Stimulated activated CD8-positive, alpha-beta memory T cell treated with anti-CD3 and anti-CD28 coated beads, Interleukin-12 subunit alpha, Interleukin-12 subunit beta, amount 100 ng/mL, for 24 hours (primary cell): ENCODE data around the gene HDAC5.
"Not testable (repeated sequence)": the region's sequence is repeated elsewhere in the genome, so short reads cannot be mapped to it uniquely, and the experiment has no call there.

ENCODE experiments used
- DNase-seq: peaks from one replicate; pipeline ENCODE4 v3.0.0-alpha.2; 2020; ENCODE audit errors: extremely low read depth

The HDAC5 gene

DNA sequence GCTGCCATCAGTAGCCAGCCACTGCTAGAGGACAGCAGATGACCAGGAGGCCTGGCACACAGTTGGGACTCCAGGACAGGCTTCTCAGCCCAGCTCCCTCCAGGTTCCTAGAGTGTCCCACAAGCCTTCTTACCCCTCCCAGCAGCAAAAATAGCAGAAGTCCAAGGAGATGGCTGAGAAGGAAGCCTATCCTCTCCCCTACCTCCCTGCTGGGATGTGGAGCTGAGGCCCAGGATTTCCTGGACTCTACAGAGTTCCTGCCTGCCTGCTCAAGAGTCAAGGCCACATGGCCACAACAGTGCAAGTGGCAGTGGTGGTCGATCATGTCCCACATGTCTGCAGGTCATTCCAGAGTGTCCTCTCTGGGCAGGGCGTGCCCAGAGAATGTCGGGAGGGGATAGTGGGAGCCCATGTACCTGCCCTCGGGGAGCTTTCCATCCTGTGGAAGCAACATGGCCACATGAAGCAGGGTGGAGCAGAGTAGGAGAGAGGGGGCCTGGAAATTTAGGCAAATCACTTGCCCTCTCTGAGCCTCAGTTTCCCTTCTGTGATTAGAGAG, 10.6 kb upstream of the HDAC5 start:
- DNase-seq = no peak

GRCh38 chr17:44132275-44132821, 8.9 kb upstream of the HDAC5 start:
- DNase-seq = no peak

GRCh38 chr17:44131372-44131771, 7.9 kb upstream of the HDAC5 start:
- not testable (repeated sequence) for DNase-seq

GRCh38 chr17:44130693-44131349, 7.4 kb upstream of the HDAC5 start:
- DNase-seq = no peak

DNA sequence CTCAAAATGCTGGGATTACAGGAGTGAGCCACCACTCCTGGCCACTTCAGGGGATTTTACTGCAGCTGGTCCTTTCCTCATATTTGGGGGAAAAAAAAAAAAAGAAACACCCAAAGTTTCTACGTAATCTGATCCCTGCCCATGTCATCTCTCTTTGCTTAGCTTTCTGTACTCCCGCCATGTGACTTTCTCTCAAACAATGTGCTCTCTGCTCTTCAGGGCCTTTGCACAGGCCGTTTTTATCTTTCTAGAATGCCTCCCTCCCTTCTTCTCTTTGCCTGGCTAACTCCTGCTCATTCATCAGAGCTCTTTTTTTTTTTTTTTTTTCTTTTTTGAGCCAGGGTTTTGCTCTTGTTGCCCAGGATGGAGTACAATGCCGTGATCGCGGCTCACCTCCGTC, 4.9 kb upstream of the HDAC5 start:
- no peak for DNase-seq

DNA sequence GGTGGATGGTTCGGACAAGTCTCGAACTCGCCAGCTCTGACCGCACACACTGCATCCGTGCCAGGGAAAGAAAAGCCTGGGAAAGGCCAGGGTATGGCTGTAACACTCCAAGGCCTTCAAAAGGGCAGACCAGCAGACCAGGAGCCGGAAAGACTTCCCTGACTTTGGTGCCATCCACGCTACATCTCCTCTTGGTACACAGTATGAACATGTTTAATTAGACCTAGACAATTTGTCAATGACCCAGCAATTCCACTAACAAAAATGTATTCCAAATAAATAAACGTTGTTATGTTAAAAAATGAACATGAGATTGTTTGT, 637 bp upstream of the HDAC5 start:
- no peak for DNase-seq

DNA sequence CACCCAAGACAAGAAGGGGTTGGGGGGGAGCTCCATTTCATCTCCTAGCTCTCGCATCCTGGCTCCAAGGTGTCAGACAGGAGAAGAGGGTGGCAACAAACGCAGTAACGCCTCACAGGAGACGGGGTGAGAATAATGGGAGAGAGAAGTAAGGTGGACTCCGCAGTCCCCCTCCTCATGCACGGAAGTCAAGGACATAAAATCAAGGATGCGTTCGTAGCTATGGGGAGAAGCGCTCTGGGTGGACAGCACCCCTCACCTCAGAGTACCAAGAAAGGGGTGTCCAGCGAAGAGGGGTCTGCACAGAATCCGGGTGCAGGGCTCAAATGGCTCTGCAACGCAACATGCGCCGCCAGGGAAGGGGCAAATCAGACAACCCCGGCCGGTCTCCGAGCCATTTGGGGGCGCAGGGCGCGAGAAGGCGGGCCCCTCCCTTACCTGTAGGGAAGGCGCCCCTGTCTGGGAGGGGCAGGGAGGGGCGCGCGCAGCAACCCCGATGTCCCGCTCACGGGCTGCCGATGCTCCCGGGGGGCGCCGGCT, 555 bp downstream of the HDAC5 start:
- DNase-seq = no peak

- DNase-seq = no peak
Measured at GRCh38 chr17:44121997-44122815, 1.2 kb downstream of the HDAC5 start.

DNA sequence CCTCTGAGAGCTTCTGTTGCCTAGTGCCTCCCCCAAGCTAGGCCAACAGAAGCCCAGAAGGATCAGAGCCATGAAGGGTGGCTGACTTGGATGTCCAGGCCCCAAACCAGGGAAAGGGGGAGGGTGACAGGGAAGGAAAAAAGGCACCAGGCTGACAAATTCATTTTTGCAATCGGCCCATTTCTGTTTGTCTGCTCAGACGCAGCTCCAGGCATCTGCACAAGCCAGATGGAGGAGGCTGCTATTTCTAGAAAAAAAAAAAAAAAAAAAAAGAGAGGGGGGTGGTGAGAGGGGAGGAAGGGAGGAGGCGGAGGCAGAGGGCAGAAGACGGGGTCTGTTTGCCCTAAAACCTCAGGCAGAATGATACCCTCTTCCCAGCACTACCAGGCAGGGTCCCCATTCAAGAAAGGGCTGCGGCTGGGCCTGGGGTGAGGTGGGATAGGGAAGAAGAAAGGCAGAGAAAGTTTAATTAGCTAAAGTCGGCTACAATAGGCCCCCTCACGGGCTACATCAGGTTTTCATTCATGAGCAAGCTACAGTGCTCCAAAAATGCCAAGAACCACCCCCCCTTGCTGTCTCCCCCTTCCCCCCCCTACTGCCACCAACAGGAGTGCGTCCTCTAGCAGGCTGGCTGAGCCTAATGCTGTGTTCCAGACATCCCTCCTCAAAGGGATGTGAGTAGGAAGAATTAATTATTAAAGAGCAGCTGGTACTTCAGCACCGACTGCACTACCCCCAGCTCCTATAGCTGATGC, 2.4 kb downstream of the HDAC5 start:
- DNase-seq = no peak

- DNase-seq = not testable (repeated sequence)
Measured at GRCh38 chr17:44120281-44120680, 3.2 kb downstream of the HDAC5 start.

- DNase-seq = no peak
Measured at GRCh38 chr17:44119798-44120197, 3.6 kb downstream of the HDAC5 start.

DNA sequence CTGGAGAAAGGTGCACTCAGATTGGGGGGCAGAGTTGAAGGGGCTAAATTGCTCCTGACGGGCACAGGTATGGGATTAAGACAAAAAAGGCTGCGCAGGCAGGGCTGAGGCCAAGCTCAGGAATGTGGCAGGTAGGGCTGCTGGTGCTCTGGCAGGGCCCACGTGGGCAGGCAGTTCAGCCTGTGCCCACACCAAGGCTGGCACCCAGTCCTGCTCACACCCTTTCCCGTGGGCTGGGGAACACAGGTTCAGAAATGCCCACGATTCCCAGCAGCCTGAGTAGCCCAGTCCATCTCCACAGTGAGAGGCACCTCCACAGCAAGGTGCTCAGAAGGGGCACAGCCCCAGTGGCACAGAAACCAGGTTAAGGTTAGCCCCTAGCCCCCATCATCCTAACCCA, 4.4 kb downstream of the HDAC5 start:
- no peak for DNase-seq

DNA sequence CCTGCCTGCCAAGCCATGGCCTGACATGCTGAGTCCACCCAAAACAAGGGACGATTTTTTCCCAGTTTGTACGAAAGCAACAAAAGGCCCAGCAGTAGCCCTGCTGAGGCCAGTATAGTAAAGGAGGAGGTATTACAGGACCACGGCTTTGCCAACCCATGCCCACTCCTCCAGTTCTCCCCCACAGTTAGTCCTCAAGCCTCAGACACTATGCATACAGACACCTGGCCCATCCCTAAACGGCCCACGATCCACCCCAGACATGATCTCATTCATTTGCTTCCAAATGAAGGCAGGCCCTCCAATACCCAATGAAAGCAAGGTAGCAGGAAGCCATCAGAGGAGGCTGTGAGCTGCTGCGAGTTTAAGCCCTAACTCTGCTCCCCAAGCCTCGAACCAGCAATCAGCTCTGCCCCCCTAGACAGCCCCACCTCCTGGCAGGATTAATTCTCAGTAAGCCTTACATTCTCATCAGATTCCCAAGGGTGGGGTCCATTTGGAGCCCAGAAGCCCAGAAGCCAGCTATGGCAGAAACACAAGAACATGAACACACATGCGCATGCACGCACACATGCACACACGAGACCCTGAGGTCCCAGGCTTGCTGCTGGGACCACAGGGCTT, 4.9 kb downstream of the HDAC5 start:
- no peak for DNase-seq

DNA sequence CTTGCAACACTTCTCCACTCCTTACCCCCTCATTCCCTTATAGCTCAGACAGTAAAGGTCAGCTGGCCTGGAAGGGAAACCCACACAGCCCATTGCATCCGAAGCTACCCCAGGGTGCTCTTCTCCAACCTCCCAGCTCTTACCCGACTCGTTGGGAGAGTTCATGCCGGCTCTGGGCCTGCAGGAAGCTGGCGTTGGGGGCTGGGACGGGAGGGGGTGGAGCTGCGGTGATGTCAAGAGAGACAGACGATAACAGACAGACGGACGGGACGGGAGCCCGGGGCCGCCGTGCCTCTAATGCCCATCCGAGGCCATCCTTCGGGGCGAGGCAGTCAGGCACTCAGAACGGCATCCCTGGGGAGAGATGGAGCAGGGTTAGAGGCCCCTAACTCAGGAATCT, 6.1 kb downstream of the HDAC5 start:
- no peak for DNase-seq

- no peak for DNase-seq
Measured at GRCh38 chr17:44115585-44116415, 7.6 kb downstream of the HDAC5 start.

GRCh38 chr17:44113868-44114840, 9.3 kb downstream of the HDAC5 start:
- DNase-seq = no peak

GRCh38 chr17:44113382-44113781, 10.1 kb downstream of the HDAC5 start:
- DNase-seq = no peak

GRCh38 chr17:44112284-44113280, 10.9 kb downstream of the HDAC5 start:
- no peak for DNase-seq
